CD14-positive monocyte (primary cell): ENCODE data around the gene DMRT1. TPM values are rescaled to one million over a fixed set of nuclear protein-coding genes. Genes with fewer than 3 reads are reported as not detected.

Source experiments
- DNase-seq, 3 donors: peaks; one replicate each; pipeline ENCODE4 v3.0.0-alpha.2; 2011 to 2022
- H2AFZ ChIP-seq: 2 replicates; pipeline ENCODE4 v1.6.0; 2012; ENCODE audit warnings: mild to moderate bottlenecking, low read depth, low read length, inconsistent platforms; ENCODE audit not compliant: insufficient read depth, poor library complexity, severe bottlenecking
- H3K27ac ChIP-seq, 2 donors: 1 replicate in 1 of 2; 2 replicates in 1 of 2; pipeline ENCODE4 v1.5.1; 2012 to 2013; ENCODE audit warnings: low read length in 2 of 2, control low read depth in 1 of 2, inconsistent platforms in 1 of 2, low read depth in 1 of 2, mild to moderate bottlenecking in 1 of 2
- H3K27me3 ChIP-seq, 2 donors: one replicate each; pipeline versions ENCODE4 v1.6.0 to v1.6.1; 2011 to 2013; ENCODE audit warnings: low read length in 2 of 2; ENCODE audit not compliant: control insufficient read depth in 2 of 2, insufficient read depth in 2 of 2
- H3K36me3 ChIP-seq, 2 donors: replicated peaks in 1 of 2; 1 replicate in 1 of 2; 2 replicates in 1 of 2; pipeline versions ENCODE4 v1.5.1 to v1.6.1; 2012 to 2013; ENCODE audit warnings: low read length in 2 of 2, control low read depth in 1 of 2, inconsistent platforms in 1 of 2, mild to moderate bottlenecking in 1 of 2; ENCODE audit not compliant: insufficient read depth in 2 of 2, control insufficient read depth in 1 of 2
- H3K4me1 ChIP-seq, 2 donors: 1 replicate in 1 of 2; 2 replicates in 1 of 2; pipeline versions ENCODE4 v1.5.1 to v1.6.1; 2012 to 2013; ENCODE audit warnings: low read length in 2 of 2, control low read depth in 1 of 2, inconsistent platforms in 1 of 2, mild to moderate bottlenecking in 1 of 2, moderate library complexity in 1 of 2; ENCODE audit not compliant: insufficient read depth in 2 of 2, control insufficient read depth in 1 of 2
- H3K4me2 ChIP-seq: replicated peaks from 2 replicates; pipeline ENCODE3; 2012; ENCODE audit warnings: low read length, moderate library complexity, mild to moderate bottlenecking; ENCODE audit not compliant: poor library complexity, severe bottlenecking; ENCODE audit errors: extremely low read depth
- H3K4me3 ChIP-seq, 3 experiments: fragments of 200-600 bp in 1 of 3; sonication (generic) in 1 of 3; replicated peaks in 1 of 3; 1 replicate in 2 of 3; 2 replicates in 1 of 3; pipeline ENCODE4 v1.5.1; 2011 to 2013; ENCODE audit warnings: low read length in 3 of 3, mild to moderate bottlenecking in 3 of 3, control low read depth in 2 of 3, low read depth in 2 of 3, inconsistent platforms in 1 of 3, moderate library complexity in 1 of 3
- H3K79me2 ChIP-seq: 2 replicates; pipeline ENCODE4 v1.6.0; 2012; ENCODE audit warnings: mild to moderate bottlenecking, control low read depth, inconsistent platforms, low read length, moderate library complexity; ENCODE audit not compliant: insufficient read depth
- H3K9ac ChIP-seq: 2 replicates; pipeline ENCODE4 v1.6.0; 2017; ENCODE audit warnings: low read length, mild to moderate bottlenecking; ENCODE audit not compliant: insufficient read depth, poor library complexity, severe bottlenecking
- H3K9me3 ChIP-seq, 2 donors: replicated peaks in 1 of 2; 1 replicate in 1 of 2; 2 replicates in 1 of 2; pipeline versions ENCODE4 v1.5.1 to v1.6.1; 2012 to 2013; ENCODE audit warnings: low read length in 2 of 2, control low read depth in 1 of 2; ENCODE audit not compliant: control insufficient read depth in 1 of 2, insufficient read depth in 1 of 2
- H4K20me1 ChIP-seq: 2 replicates; pipeline ENCODE4 v1.6.0; 2012; ENCODE audit warnings: mild to moderate bottlenecking, low read length, control low read depth, moderate library complexity; ENCODE audit not compliant: insufficient read depth
- H3K27ac Mint-ChIP-seq, 7 donors: one replicate each; pipeline ENCODE4 v1.8.0; 2020; ENCODE audit warnings: mild to moderate bottlenecking in 7 of 7, mixed read lengths in 7 of 7, moderate library complexity in 6 of 7, inconsistent platforms in 2 of 7
- H3K27me3 Mint-ChIP-seq, 3 donors: one replicate each; pipeline ENCODE4 v1.8.0; 2021 to 2022; ENCODE audit warnings: low read depth in 3 of 3, mild to moderate bottlenecking in 3 of 3, mixed read lengths in 3 of 3, moderate library complexity in 3 of 3, inconsistent platforms in 1 of 3
- H3K36me3 Mint-ChIP-seq, 2 donors: one replicate each; pipeline ENCODE4 v1.8.0; 2020; ENCODE audit warnings: mixed read lengths in 2 of 2, inconsistent platforms in 1 of 2, mild to moderate bottlenecking in 1 of 2
- H3K4me1 Mint-ChIP-seq: one replicate; pipeline ENCODE4 v1.8.0; 2020; ENCODE audit warnings: mild to moderate bottlenecking, mixed read lengths
- H3K4me3 Mint-ChIP-seq, 2 donors: one replicate each; pipeline ENCODE4 v1.8.0; 2020; ENCODE audit warnings: mild to moderate bottlenecking in 2 of 2, mixed read lengths in 2 of 2, moderate library complexity in 1 of 2
- H3K9me3 Mint-ChIP-seq, 7 donors: one replicate each; pipeline ENCODE4 v1.8.0; 2020 to 2022; ENCODE audit warnings: mixed read lengths in 7 of 7, mild to moderate bottlenecking in 6 of 7, moderate library complexity in 6 of 7, inconsistent platforms in 2 of 7
- WGBS: methylation state at CpG from one replicate; pipeline ENCODE4 v1.1.5; 2013; ENCODE audit warnings: missing lambda C conversion rate; ENCODE audit not compliant: insufficient coverage; 5-methylcytosine and 5-hydroxymethylcytosine counted together
- intact Hi-C, 2 donors: fragments of 100-400 bp; cut with micrococcal nuclease; formaldehyde crosslinking; loops; one replicate each; pipeline versions ENCODE4 v1.15.0 to v1.15.1; 2023
- polyA plus RNA-seq, 3 donors: library from polyadenylated mRNA; depleted of rRNA in 1 of 3; unstranded in 2 of 3; stranded (reverse) in 1 of 3; fragments of 300-500 nt in 2 of 3; fragments of >200 nt in 1 of 3; fragmentation: Illumina TruSeq in 2 of 3; gene quantifications; 1 replicate in 2 of 3; 2 replicates in 1 of 3; pipeline ENCODE4 v1.2.3, GENCODE V29; 2012 to 2021
- TF ChIP-seq, protein P1 (sequence below): fragments of 200-600 bp; IDR thresholded peaks from one replicate; pipeline ENCODE4 v1.8.0; 2022; ENCODE audit warnings: antibody characterized with exemption, mild to moderate bottlenecking

Gene DMRT1
- polyA plus RNA-seq, 3 donors, result not detected

DNA sequence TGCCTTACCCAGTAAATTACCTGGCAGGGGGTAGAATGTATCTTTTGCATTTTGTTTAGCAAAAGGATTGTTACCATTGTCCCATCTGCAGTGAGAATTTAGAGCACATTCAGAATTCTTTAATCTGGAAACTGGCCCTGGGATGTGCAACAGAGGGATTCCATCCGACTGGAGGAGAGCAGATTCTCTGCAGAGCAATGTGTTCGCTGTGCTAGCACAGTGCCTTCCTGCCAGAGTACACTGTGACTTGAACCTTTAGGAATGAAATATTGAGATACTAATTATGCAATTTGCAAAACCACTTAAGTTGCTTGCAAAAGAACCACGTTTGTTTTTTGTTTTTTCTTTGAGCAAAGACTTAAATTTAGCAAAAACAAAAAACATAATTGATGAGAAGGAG lies 22.5 kb upstream of the DMRT1 start:
- Mint-ChIP-seq H3K27me3 (peaks cover 14 to 23% (median 16%) of the 10 kb centered on the region in 3 donors), H3K27ac (no peak overlapping the region), H3K4me3 (no peak overlapping the region), H3K4me1 (peaks cover 7% of the 10 kb centered on the region), H3K36me3 (no peaks in the 10 kb centered on the region), H3K9me3 (no peaks in the 10 kb centered on the region)
- no peak overlapping the region for H3K27ac ChIP-seq
- H3K4me1 ChIP-seq, result no peaks in the 10 kb centered on the region
- no peaks in the 10 kb centered on the region for H3K27me3 ChIP-seq
- no CpG with 5 or more reads among the region's 3 CpGs for WGBS
- H3K9me3 ChIP-seq, result no peaks in the 10 kb centered on the region
- no peaks in the 10 kb centered on the region for H3K79me2 ChIP-seq
- DNase-seq, result no peak
- H3K36me3 ChIP-seq, result no peaks in the 10 kb centered on the region
- H4K20me1 ChIP-seq, result no peaks in the 10 kb centered on the region
- H3K4me2 ChIP-seq, result no peak overlapping the region
- H3K4me3 ChIP-seq, result no peak overlapping the region
- TF ChIP-seq, protein P1, sequence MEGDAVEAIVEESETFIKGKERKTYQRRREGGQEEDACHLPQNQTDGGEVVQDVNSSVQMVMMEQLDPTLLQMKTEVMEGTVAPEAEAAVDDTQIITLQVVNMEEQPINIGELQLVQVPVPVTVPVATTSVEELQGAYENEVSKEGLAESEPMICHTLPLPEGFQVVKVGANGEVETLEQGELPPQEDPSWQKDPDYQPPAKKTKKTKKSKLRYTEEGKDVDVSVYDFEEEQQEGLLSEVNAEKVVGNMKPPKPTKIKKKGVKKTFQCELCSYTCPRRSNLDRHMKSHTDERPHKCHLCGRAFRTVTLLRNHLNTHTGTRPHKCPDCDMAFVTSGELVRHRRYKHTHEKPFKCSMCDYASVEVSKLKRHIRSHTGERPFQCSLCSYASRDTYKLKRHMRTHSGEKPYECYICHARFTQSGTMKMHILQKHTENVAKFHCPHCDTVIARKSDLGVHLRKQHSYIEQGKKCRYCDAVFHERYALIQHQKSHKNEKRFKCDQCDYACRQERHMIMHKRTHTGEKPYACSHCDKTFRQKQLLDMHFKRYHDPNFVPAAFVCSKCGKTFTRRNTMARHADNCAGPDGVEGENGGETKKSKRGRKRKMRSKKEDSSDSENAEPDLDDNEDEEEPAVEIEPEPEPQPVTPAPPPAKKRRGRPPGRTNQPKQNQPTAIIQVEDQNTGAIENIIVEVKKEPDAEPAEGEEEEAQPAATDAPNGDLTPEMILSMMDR, result no peak
- intact Hi-C loops, result no loop called here
- H2AFZ ChIP-seq, result no peak overlapping the region
- H3K9ac ChIP-seq, result no peak overlapping the region

DNA sequence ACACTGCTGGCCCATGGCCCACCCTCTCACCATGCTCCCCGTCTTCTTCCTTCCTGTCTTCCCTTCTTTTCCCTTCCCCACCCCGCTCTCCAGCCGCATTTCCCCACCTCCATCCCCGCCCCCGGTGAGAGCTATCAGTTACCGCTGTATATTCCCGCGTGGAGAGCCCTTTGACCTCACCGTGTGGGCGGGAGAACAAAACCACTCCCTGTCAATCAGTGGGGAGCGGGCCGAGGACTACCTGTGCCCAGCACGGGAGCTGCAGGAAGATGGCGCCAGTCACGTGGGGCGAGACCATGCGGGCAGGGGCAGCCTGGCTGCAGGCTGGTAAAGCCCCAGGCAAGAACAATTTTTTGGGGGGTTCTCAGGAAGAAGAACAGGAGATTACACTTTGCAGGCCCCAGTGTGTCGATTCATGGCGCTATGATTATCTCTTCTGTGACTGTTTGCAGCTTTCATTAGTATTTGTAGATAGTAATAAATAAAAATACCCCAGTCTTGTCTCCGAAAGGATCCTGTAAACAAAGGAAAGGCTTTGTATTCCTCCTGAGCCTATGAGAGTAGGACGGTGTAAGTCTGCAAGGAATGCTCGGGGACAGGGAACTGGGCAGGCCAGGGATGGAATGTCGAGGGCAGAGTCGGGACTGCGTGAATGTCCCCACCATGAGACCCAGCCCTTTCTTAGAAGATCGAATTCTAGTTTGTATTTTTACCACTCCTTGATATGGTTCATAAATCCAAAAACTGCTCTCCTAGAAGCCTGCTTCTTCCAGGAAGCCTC lies 14.8 kb upstream of the DMRT1 start:
- Histone ChIP-seq H3K9me3 (no peaks in the 10 kb centered on the region), H3K36me3 (no peaks in the 10 kb centered on the region), H4K20me1 (no peaks in the 10 kb centered on the region), H3K4me3 (no peak overlapping the region), H3K27me3 (no peaks in the 10 kb centered on the region), H3K79me2 (no peaks in the 10 kb centered on the region), H3K4me2 (no peak overlapping the region), H2AFZ (no peak overlapping the region), H3K9ac (no peak overlapping the region), H3K4me1 (no peaks in the 10 kb centered on the region), H3K27ac (no peak overlapping the region)
- Mint-ChIP-seq H3K9me3 (peaks cover 0 to 5% (median 0%) of the 10 kb centered on the region in 7 donors), H3K27ac (no peak overlapping the region), H3K27me3 (peaks cover 2 to 8% (median 7%) of the 10 kb centered on the region in 3 donors), H3K4me3 (no peak overlapping the region), H3K4me1 (no peaks in the 10 kb centered on the region), H3K36me3 (no peaks in the 10 kb centered on the region)
- intact Hi-C loops, result no loop called here
- DNase-seq, result no peak
- TF ChIP-seq, protein P1, result no peak
- WGBS, result 75% methylated on average over 17 of the region's 26 CpGs
